Measurements from ENCODE around the gene BMERB1.

Gene BMERB1

DNA sequence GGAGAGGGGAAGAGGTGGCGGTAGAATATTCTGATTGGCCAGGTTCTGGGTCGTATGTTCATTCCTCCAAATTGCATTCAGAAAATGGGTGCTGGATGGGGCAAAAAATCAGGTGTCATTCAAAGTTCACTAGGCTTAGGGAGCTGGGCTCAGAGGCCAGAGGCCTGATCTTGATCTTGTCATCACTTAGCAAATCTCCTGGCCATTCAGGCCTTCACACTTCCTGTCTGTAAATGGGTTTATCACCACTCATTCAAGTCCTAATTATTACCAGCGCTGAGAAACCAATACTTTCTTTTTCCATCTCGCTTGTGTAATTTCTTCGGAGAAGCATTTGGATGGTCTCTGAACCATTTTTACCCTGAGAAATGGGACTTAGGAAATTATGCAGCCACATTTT is 50.8 kb downstream of the BMERB1 start:
- Histone ChIP-seq H3K9me3 (no peaks in the 10 kb centered on the region), H3K4me1 (peaks cover 0 to 21% (median 16%) of the 10 kb centered on the region in 4 donors), H3K36me3 (no peaks in the 10 kb centered on the region), H3K27ac (no peak overlapping the region), H3K27me3 (no peaks in the 10 kb centered on the region), H3K4me3 (no peak overlapping the region)
- TF ChIP-seq, protein P1, sequence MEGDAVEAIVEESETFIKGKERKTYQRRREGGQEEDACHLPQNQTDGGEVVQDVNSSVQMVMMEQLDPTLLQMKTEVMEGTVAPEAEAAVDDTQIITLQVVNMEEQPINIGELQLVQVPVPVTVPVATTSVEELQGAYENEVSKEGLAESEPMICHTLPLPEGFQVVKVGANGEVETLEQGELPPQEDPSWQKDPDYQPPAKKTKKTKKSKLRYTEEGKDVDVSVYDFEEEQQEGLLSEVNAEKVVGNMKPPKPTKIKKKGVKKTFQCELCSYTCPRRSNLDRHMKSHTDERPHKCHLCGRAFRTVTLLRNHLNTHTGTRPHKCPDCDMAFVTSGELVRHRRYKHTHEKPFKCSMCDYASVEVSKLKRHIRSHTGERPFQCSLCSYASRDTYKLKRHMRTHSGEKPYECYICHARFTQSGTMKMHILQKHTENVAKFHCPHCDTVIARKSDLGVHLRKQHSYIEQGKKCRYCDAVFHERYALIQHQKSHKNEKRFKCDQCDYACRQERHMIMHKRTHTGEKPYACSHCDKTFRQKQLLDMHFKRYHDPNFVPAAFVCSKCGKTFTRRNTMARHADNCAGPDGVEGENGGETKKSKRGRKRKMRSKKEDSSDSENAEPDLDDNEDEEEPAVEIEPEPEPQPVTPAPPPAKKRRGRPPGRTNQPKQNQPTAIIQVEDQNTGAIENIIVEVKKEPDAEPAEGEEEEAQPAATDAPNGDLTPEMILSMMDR (IDR thresholded peaks at IDR 0.05): no peak
- no peak for DNase-seq
- intact Hi-C loops (cut with DNase I; ENCODE audit: low total_unique reads): no loop called here

GRCh38 chr16:15486661-15487060 is 52.3 kb downstream of the BMERB1 start:
- Histone ChIP-seq H3K27me3 (no peaks in the 10 kb centered on the region), H3K36me3 (no peaks in the 10 kb centered on the region), H3K4me3 (no peak overlapping the region), H3K27ac (no peak overlapping the region), H3K9me3 (no peaks in the 10 kb centered on the region), H3K4me1 (peaks cover 0 to 32% (median 21%) of the 10 kb centered on the region in 4 donors)
- TF ChIP-seq, protein P1 (IDR thresholded peaks at IDR 0.05): no peak
- intact Hi-C loops (cut with DNase I; ENCODE audit: low total_unique reads): no loop called here
- no peak for DNase-seq

GRCh38 chr16:15487336-15488284 is 53.2 kb downstream of the BMERB1 start:
- TF ChIP-seq, protein P1 (IDR thresholded peaks at IDR 0.05): no peak

GRCh38 chr16:15489016-15489415 is 54.6 kb downstream of the BMERB1 start:
- H3K36me3 ChIP-seq: no peaks in the 10 kb centered on the region
- H3K4me3 ChIP-seq: peak overlapping the region; percentile 30 to 42
- intact Hi-C loops (cut with DNase I; ENCODE audit: low total_unique reads): no loop called here
- peaks cover 0 to 32% (median 21%) of the 10 kb centered on the region in 4 donors for H3K4me1 ChIP-seq
- TF ChIP-seq, protein P1 (IDR thresholded peaks at IDR 0.05): no peak
- H3K9me3 ChIP-seq: no peaks in the 10 kb centered on the region
- H3K27me3 ChIP-seq: no peaks in the 10 kb centered on the region
- DNase-seq: no peak
- peak overlapping the region; percentile 85 to 86 for H3K27ac ChIP-seq

More at GRCh38 chr16:15487336-15488284, 53.2 kb downstream of the BMERB1 start:
- H3K9me3 ChIP-seq: no peaks in the 10 kb centered on the region
- DNase-seq: no peak
- H3K36me3 ChIP-seq: no peaks in the 10 kb centered on the region
- intact Hi-C loops (cut with DNase I; ENCODE audit: low total_unique reads): no loop called here
- H3K4me3 ChIP-seq: no peak overlapping the region
- H3K4me1 ChIP-seq: peaks cover 0 to 32% (median 19%) of the 10 kb centered on the region in 4 donors
- H3K27me3 ChIP-seq: no peaks in the 10 kb centered on the region
- H3K27ac ChIP-seq: no peak overlapping the region

GRCh38 chr16:15490123-15490711 is 55.8 kb downstream of the BMERB1 start:
- intact Hi-C loops (cut with DNase I; ENCODE audit: low total_unique reads): no loop called here
- peak overlapping the region; percentile 85 to 86 for H3K27ac ChIP-seq
- H3K4me3 ChIP-seq: peak overlapping the region; percentile 30 to 42
- H3K9me3 ChIP-seq: no peaks in the 10 kb centered on the region
- peaks cover 0 to 32% (median 21%) of the 10 kb centered on the region in 4 donors for H3K4me1 ChIP-seq
- H3K36me3 ChIP-seq: no peaks in the 10 kb centered on the region
- TF ChIP-seq, protein P1 (IDR thresholded peaks at IDR 0.05): no peak
- DNase-seq: no peak
- H3K27me3 ChIP-seq: no peaks in the 10 kb centered on the region
